Osteoblast (primary cell): ENCODE measurements around the gene HTRA1. TPM values are rescaled to one million over a fixed set of nuclear protein-coding genes. Genes with fewer than 3 reads are reported as not detected.

Source experiments
- DNase-seq: peaks from one replicate; pipeline ENCODE4 v3.0.0; 2011; ENCODE audit warnings: low spot score, mixed read lengths; ENCODE audit not compliant: insufficient read length; ENCODE audit errors: missing footprints
- H2AFZ ChIP-seq: 2 replicates; pipeline ENCODE4 v1.6.0; 2011; ENCODE audit warnings: mild to moderate bottlenecking, low read length
- H3K27ac ChIP-seq: 2 replicates; pipeline ENCODE4 v1.5.1; 2011; ENCODE audit warnings: mild to moderate bottlenecking, low read depth, low read length, moderate library complexity
- H3K27me3 ChIP-seq: 2 replicates; pipeline ENCODE4 v1.6.0; 2012; ENCODE audit warnings: mild to moderate bottlenecking, control low read depth, inconsistent platforms, low read length, moderate library complexity; ENCODE audit not compliant: insufficient read depth
- H3K36me3 ChIP-seq: 2 replicates; pipeline ENCODE4 v1.5.1; 2011; ENCODE audit warnings: mild to moderate bottlenecking, low read length, control low read depth, moderate library complexity; ENCODE audit not compliant: insufficient read depth
- H3K4me1 ChIP-seq: 2 replicates; pipeline ENCODE4 v1.5.1; 2011; ENCODE audit warnings: mild to moderate bottlenecking, low read length, control low read depth, moderate library complexity; ENCODE audit not compliant: insufficient read depth
- H3K4me2 ChIP-seq: 2 replicates; pipeline ENCODE4 v1.6.0; 2011; ENCODE audit warnings: mild to moderate bottlenecking, low read length; ENCODE audit not compliant: insufficient read depth
- H3K4me3 ChIP-seq: fragments of 200-600 bp; sonication (generic); 3 replicates; pipeline ENCODE4 v1.5.1; 2012; ENCODE audit warnings: mild to moderate bottlenecking, low read length, inconsistent platforms; ENCODE audit not compliant: insufficient read depth
- H3K79me2 ChIP-seq: 2 replicates; pipeline ENCODE4 v1.6.0; 2012; ENCODE audit warnings: mild to moderate bottlenecking, low read length, control low read depth, inconsistent platforms; ENCODE audit not compliant: insufficient read depth
- H3K9me3 ChIP-seq: 2 replicates; pipeline ENCODE4 v1.5.1; 2011; ENCODE audit warnings: low read depth, low read length, control low read depth
- H4K20me1 ChIP-seq: 2 replicates; pipeline ENCODE4 v1.6.0; 2012; ENCODE audit warnings: mild to moderate bottlenecking, low read length, control low read depth; ENCODE audit not compliant: insufficient read depth
- total RNA-seq: library from RNA; depleted of rRNA; stranded (reverse); fragments of >200 nt; gene quantifications from 2 replicates; pipeline ENCODE4 v1.2.3, GENCODE V29; 2012
- TF ChIP-seq, protein P1 (sequence below): IDR thresholded peaks from 2 replicates; pipeline ENCODE4 v1.5.1; 2011; ENCODE audit warnings: mild to moderate bottlenecking, low read depth, low read length, moderate library complexity; ENCODE audit errors: extremely low read depth

Gene HTRA1
- total RNA-seq, 1 donor = 392 TPM

DNA sequence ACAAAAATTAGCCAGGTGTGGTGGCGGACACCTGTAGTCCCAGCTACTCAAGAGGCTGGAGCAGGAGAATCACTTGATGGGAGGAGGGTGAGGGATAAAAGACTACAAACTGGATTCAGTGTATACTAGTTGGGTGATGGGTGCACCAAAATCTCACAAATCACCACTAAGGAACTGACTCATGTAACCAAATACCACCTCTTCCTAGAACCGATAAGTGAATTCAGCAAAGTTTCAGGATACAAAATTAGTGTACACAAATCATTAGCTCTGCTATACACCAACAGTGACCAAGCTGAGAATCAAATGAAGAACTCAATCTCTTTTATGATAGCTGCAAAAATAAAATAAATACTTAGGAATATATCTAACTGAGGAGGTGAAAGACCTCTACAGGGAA lies 76.2 kb downstream of the HTRA1 start:
- no peak overlapping the region for H2AFZ ChIP-seq
- no peak overlapping the region for H3K4me3 ChIP-seq
- H3K4me2 ChIP-seq = no peak overlapping the region
- no peaks in the 10 kb centered on the region for H3K9me3 ChIP-seq
- H4K20me1 ChIP-seq = no peaks in the 10 kb centered on the region
- DNase-seq = no peak
- TF ChIP-seq, protein P1, sequence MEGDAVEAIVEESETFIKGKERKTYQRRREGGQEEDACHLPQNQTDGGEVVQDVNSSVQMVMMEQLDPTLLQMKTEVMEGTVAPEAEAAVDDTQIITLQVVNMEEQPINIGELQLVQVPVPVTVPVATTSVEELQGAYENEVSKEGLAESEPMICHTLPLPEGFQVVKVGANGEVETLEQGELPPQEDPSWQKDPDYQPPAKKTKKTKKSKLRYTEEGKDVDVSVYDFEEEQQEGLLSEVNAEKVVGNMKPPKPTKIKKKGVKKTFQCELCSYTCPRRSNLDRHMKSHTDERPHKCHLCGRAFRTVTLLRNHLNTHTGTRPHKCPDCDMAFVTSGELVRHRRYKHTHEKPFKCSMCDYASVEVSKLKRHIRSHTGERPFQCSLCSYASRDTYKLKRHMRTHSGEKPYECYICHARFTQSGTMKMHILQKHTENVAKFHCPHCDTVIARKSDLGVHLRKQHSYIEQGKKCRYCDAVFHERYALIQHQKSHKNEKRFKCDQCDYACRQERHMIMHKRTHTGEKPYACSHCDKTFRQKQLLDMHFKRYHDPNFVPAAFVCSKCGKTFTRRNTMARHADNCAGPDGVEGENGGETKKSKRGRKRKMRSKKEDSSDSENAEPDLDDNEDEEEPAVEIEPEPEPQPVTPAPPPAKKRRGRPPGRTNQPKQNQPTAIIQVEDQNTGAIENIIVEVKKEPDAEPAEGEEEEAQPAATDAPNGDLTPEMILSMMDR = no peak
- H3K79me2 ChIP-seq = no peaks in the 10 kb centered on the region
- H3K4me1 ChIP-seq = no peaks in the 10 kb centered on the region
- H3K27me3 ChIP-seq = peaks cover 16% of the 10 kb centered on the region
- H3K36me3 ChIP-seq = no peaks in the 10 kb centered on the region
- H3K27ac ChIP-seq = no peak overlapping the region

DNA sequence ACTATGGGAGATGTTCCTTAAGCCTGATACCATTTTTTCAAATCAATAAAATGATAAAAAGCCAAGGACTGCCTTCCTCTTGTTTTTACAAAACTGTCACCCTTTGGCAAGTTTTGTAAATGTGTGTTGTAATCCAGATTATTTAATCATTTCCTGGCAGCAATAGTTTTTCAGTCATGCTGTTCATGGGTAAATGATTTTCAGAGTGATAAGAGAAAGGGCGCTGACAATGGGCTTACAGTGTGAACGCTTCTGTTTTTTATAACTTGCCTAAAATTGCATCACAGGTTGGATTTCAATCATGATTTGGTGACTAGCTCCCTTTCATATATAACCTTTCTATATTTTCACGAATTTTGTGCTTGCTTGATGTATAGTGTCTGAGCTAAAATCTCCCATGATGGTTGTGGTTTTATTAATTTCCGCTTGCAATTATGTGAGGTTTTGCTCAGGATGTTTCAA lies 80.2 kb downstream of the HTRA1 start:
- Histone ChIP-seq H4K20me1 (no peaks in the 10 kb centered on the region), H3K36me3 (no peaks in the 10 kb centered on the region), H3K9me3 (no peaks in the 10 kb centered on the region), H3K27me3 (peaks cover 20% of the 10 kb centered on the region), H3K27ac (no peak overlapping the region), H3K4me1 (no peaks in the 10 kb centered on the region), H2AFZ (no peak overlapping the region), H3K4me2 (no peak overlapping the region), H3K79me2 (no peaks in the 10 kb centered on the region), H3K4me3 (no peak overlapping the region)
- no peak for DNase-seq
- TF ChIP-seq, protein P1 = no peak

DNA sequence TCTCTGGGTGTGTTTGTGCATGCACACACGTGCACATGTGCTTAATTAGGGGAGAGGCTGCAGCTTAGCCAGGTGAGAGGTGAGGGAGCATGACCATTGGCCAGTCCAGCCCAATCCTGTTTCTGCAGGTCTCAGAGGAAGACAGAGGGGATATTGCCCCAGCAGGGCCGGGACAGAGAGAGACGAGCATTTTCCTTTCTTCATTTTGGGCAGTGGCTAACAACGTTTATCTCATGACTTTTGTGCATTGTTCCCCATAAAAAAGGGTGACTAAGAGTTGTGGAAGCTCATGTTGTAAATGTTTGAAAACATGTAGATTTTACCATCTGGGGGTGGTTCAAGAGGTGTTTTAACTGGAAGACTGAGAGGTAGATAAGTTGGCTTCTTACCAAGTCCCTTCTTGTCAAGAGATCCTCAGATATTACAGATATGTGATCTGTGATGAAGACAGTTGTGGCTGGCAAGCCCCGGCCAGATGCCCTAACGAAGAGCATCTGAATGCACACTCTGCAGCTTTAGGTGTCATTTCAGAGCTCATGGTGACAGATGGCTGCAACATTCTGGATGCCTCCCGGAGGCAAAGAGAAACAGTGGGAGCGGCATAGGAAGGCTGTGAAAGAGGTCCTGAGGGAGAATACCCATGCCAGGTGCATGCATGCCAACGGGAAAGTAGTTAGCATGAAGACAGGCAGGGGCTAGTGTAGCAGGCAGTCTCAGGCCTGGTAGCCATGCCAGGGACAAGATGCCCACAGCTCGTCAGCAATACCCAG lies 82.5 kb downstream of the HTRA1 start:
- no peak for DNase-seq
- Histone ChIP-seq H4K20me1 (no peaks in the 10 kb centered on the region), H3K4me2 (no peak overlapping the region), H3K4me3 (no peak overlapping the region), H3K27me3 (peaks cover 18% of the 10 kb centered on the region), H3K36me3 (no peaks in the 10 kb centered on the region), H3K4me1 (no peaks in the 10 kb centered on the region), H2AFZ (no peak overlapping the region), H3K79me2 (no peaks in the 10 kb centered on the region), H3K27ac (no peak overlapping the region), H3K9me3 (no peaks in the 10 kb centered on the region)
- TF ChIP-seq, protein P1 = no peak

DNA sequence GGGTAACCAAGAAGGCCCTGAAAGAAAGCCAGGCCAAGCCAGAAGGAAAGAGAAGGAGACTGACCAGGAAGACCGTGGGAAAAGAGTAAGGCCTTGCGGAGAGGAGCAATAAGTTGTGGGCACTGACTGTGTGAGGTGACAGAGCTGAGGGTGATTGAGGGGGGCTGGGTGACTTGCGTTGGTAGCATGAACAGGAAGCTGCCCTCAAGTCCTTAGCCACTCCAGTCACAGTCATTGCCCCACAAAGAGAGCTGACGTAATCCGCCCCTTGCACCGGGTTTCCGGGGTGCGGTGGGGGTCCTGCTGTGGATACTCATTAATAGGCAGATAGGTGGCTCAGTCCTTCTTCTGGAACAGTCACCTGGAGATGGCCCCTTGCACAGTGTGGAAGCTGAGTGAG lies 83.1 kb downstream of the HTRA1 start:
- Histone ChIP-seq H2AFZ (no peak overlapping the region), H3K4me3 (no peak overlapping the region), H3K4me1 (no peaks in the 10 kb centered on the region), H3K36me3 (no peaks in the 10 kb centered on the region), H3K27ac (no peak overlapping the region), H4K20me1 (no peaks in the 10 kb centered on the region), H3K27me3 (peaks cover 18% of the 10 kb centered on the region), H3K9me3 (no peaks in the 10 kb centered on the region), H3K4me2 (no peak overlapping the region), H3K79me2 (no peaks in the 10 kb centered on the region)
- TF ChIP-seq, protein P1 = no peak
- DNase-seq = no peak
